HepG2 (cell line): ENCODE results near the gene DNMT1. TPM values are rescaled to one million over a fixed set of nuclear protein-coding genes. Genes with fewer than 3 reads are reported as not detected.

Experiments
- ATAC-seq: fragments of 200-7000 bp; cut with Tn5 transposase; 3 replicates; pipeline ENCODE4 v1.9.1; 2020; ENCODE audit warnings: mild to moderate bottlenecking, moderate library complexity
- BruUV-seq: library from RNA; stranded (reverse); fragments of 400-500 nt; replicated peaks from 2 replicates; lab custom pipeline; 2021; lab: Mats Ljungman, UMichigan
- CTCF ChIA-PET: fragments of 300-600 bp; formaldehyde crosslinking; extraction: SDS; loops from one replicate; lab custom pipeline; 2021; ENCODE audit warnings: low total read pairs, inconsistent platforms, low intra/inter-chr PET ratio; lab: Yijun Ruan, JAX
- POLR2A ChIA-PET: fragments of 350-600 bp; sonication (Branson Sonifier 250); formaldehyde crosslinking; loops from one replicate; lab custom pipeline; 2020; ENCODE audit warnings: antibody characterized with exemption, inconsistent platforms; lab: Yijun Ruan, JAX
- DNase-seq: peaks from one replicate; pipeline ENCODE4 v3.0.0-alpha.2; 2015; ENCODE audit warnings: low spot score
- FAIRE-seq: peaks from 3 replicates; lab custom pipeline; 2011; peaks lifted over from hg19 to GRCh38; lab: Jason Lieb, UNC
- H2AFZ ChIP-seq: one replicate; pipeline ENCODE4 v1.6.1; 2011; ENCODE audit warnings: low read length, inconsistent platforms
- H3K27ac ChIP-seq: fragments of 300-600 bp; 3 replicates; pipeline ENCODE4 v1.8.0; 2011; ENCODE audit warnings: mixed run types, mild to moderate bottlenecking, mixed read lengths, low read length, inconsistent platforms; ENCODE audit not compliant: insufficient read depth; ENCODE audit errors: extremely low read length
- H3K27me3 ChIP-seq, 2 experiments: fragments of 200-600 bp in 1 of 2; 2 replicates in 1 of 2; 3 replicates in 1 of 2; pipeline versions ENCODE4 v1.6.0 to v1.8.0; 2011; ENCODE audit warnings: low read length in 2 of 2, mild to moderate bottlenecking in 2 of 2, moderate library complexity in 2 of 2, inconsistent platforms in 1 of 2; ENCODE audit not compliant: insufficient read depth in 2 of 2, control insufficient read depth in 1 of 2
- H3K36me3 ChIP-seq, 2 experiments: fragments of 200-600 bp in 1 of 2; replicated peaks in 1 of 2; 2 replicates in 1 of 2; 3 replicates in 1 of 2; pipeline versions ENCODE4 v1.5.1 to v1.8.0; 2011; ENCODE audit warnings: low read length in 2 of 2, inconsistent platforms in 1 of 2; ENCODE audit not compliant: insufficient read depth in 2 of 2, control insufficient read depth in 1 of 2
- H3K4me1 ChIP-seq: 2 replicates; pipeline ENCODE4 v1.5.1; 2012; ENCODE audit warnings: low read length, inconsistent platforms; ENCODE audit not compliant: insufficient read depth
- H3K4me2 ChIP-seq: 2 replicates; pipeline ENCODE4 v1.6.0; 2011; ENCODE audit warnings: low read depth, low read length, inconsistent platforms
- H3K4me3 ChIP-seq, 3 experiments: fragments of 200-600 bp in 1 of 3; sonication (generic), shearing (Covaris generic) in 1 of 3; replicated peaks in 1 of 3; 2 replicates each; pipeline ENCODE4 v1.5.1; 2011 to 2016; ENCODE audit warnings: low read length in 3 of 3, inconsistent platforms in 2 of 3, low read depth in 2 of 3, mild to moderate bottlenecking in 2 of 3, control low read depth in 1 of 3, mixed read lengths in 1 of 3; ENCODE audit not compliant: insufficient read depth in 1 of 3
- H3K79me2 ChIP-seq: one replicate; pipeline ENCODE4 v1.6.1; 2011; ENCODE audit warnings: low read length, inconsistent platforms; ENCODE audit not compliant: insufficient read depth
- H3K9ac ChIP-seq: 2 replicates; pipeline ENCODE4 v1.6.0; 2011; ENCODE audit warnings: mild to moderate bottlenecking, low read depth, low read length, inconsistent platforms; ENCODE audit not compliant: insufficient read depth
- H3K9me3 ChIP-seq: 2 replicates; pipeline ENCODE4 v1.5.1; 2012; ENCODE audit warnings: mild to moderate bottlenecking, low read length
- H4K20me1 ChIP-seq: 2 replicates; pipeline ENCODE4 v1.6.0; 2011; ENCODE audit warnings: inconsistent platforms, mild to moderate bottlenecking, low read length, moderate library complexity; ENCODE audit not compliant: insufficient read depth
- DNMT1 ChIP-seq: sonication (generic); formaldehyde crosslinking; IDR thresholded peaks from 2 replicates; pipeline ENCODE4 v1.5.1; 2020; ENCODE audit warnings: mild to moderate bottlenecking, missing genetic modification reagents
- FOXM1 ChIP-seq: sonication (generic); formaldehyde crosslinking; IDR thresholded peaks from 2 replicates; pipeline ENCODE4 v1.5.0; 2020; ENCODE audit warnings: missing genetic modification reagents
- ISL2 ChIP-seq: sonication (generic); formaldehyde crosslinking; IDR thresholded peaks from 2 replicates; pipeline ENCODE4 v1.5.0; 2020; ENCODE audit warnings: missing genetic modification reagents
- KAT2B ChIP-seq: fragments of 150-350 bp; IDR thresholded peaks from 2 replicates; pipeline ENCODE4 v1.6.1; 2014; ENCODE audit warnings: low read depth, low read length, borderline replicate concordance
- KDM2A ChIP-seq: sonication (generic); formaldehyde crosslinking; IDR thresholded peaks from 2 replicates; pipeline ENCODE4 v1.4.0; 2020; ENCODE audit warnings: low read depth, missing genetic modification reagents, borderline replicate concordance
- MAFK ChIP-seq, 2 experiments: IDR thresholded peaks in 1 of 2; conservative IDR thresholded peaks in 1 of 2; 2 replicates each; pipeline ENCODE4 v1.6.1; 2011; ENCODE audit warnings: improper control_type of control experiment in 2 of 2, low read length in 2 of 2
- MTERF4 ChIP-seq: sonication (generic); formaldehyde crosslinking; IDR thresholded peaks from 2 replicates; pipeline ENCODE4 v1.8.0; 2023; ENCODE audit warnings: mild to moderate bottlenecking, missing genetic modification reagents
- NFATC3 ChIP-seq: sonication (generic); formaldehyde crosslinking; IDR thresholded peaks from 2 replicates; pipeline ENCODE4 v1.5.1; 2020; ENCODE audit warnings: mild to moderate bottlenecking, missing genetic modification reagents
- POLR2AphosphoS2 ChIP-seq: IDR thresholded peaks from 2 replicates; pipeline ENCODE4 v1.6.1; 2011; ENCODE audit warnings: low read depth, low read length, improper control_type of control experiment
- PRDM10 ChIP-seq: sonication (generic); formaldehyde crosslinking; IDR thresholded peaks from 2 replicates; pipeline ENCODE4 v1.4.0; 2020; ENCODE audit warnings: low read depth, missing genetic modification reagents
- SAP130 ChIP-seq: IDR thresholded peaks from 2 replicates; pipeline ENCODE4 v1.6.1; 2016; ENCODE audit warnings: low read depth
- SMYD3 ChIP-seq: sonication (generic); formaldehyde crosslinking; IDR thresholded peaks from 2 replicates; pipeline ENCODE4 v1.8.1; 2023; ENCODE audit warnings: mild to moderate bottlenecking, missing genetic modification reagents
- TERF1 ChIP-seq: sonication (generic); formaldehyde crosslinking; IDR thresholded peaks from 2 replicates; pipeline ENCODE4 v1.8.0; 2022; ENCODE audit warnings: mild to moderate bottlenecking, missing genetic modification reagents, moderate library complexity
- THAP8 ChIP-seq: sonication (generic); formaldehyde crosslinking; IDR thresholded peaks from 2 replicates; pipeline ENCODE4 v1.5.1; 2020; ENCODE audit warnings: missing genetic modification reagents, mild to moderate bottlenecking, borderline replicate concordance
- ZIK1 ChIP-seq: sonication (generic); formaldehyde crosslinking; IDR thresholded peaks from 2 replicates; pipeline ENCODE4 v1.5.0; 2020; ENCODE audit warnings: mild to moderate bottlenecking, low read depth, missing genetic modification reagents, borderline replicate concordance
- ZMYM3 ChIP-seq: sonication (generic); formaldehyde crosslinking; IDR thresholded peaks from 2 replicates; pipeline ENCODE4 v1.5.1; 2020; ENCODE audit warnings: mild to moderate bottlenecking, missing genetic modification reagents
- ZNF629 ChIP-seq: sonication (generic); formaldehyde crosslinking; conservative IDR thresholded peaks from 2 replicates; pipeline ENCODE4 v1.5.0; 2020; ENCODE audit warnings: missing genetic modification reagents
- ZNF709 ChIP-seq: sonication (generic); formaldehyde crosslinking; IDR thresholded peaks from 2 replicates; pipeline ENCODE4 v1.5.0; 2020; ENCODE audit warnings: mild to moderate bottlenecking, missing genetic modification reagents
- ZNF720 ChIP-seq: sonication (generic); formaldehyde crosslinking; IDR thresholded peaks from 2 replicates; pipeline ENCODE4 v1.4.0; 2020; ENCODE audit warnings: missing genetic modification reagents
- WGBS: methylation state at CpG from one replicate; pipeline ENCODE4 v1.1.6; 2017; ENCODE audit warnings: low lambda C conversion rate; 5-methylcytosine and 5-hydroxymethylcytosine counted together
- in situ Hi-C: cut with HindIII; loops from 2 replicates; pipeline ENCODE4 v1.10.0; 2017; ENCODE audit warnings: low pct_unique_long_range_greater_than_20kb; ENCODE audit not compliant: extremely low pct_ligation_motif_present
- intact Hi-C: fragments of 100-400 bp; cut with micrococcal nuclease; formaldehyde crosslinking; loops from one replicate; pipeline ENCODE4 v1.10.0; 2022; ENCODE audit not compliant: unreplicated experiment
- polyA plus RNA-seq, 8 experiments: library from polyadenylated mRNA; depleted of rRNA in 3 of 8; stranded (reverse) in 7 of 8; unstranded in 1 of 8; fragments of >200 nt; fragmentation: Illumina TruSeq in 4 of 8; extraction: Trizol in 4 of 8; gene quantifications; 2 replicates each; pipeline versions ENCODE4 v1.2.1 to v1.2.3, GENCODE V29; 2011 to 2016; ENCODE audit warnings: low read depth in 4 of 8, missing spikeins in 1 of 8, mixed read lengths in 1 of 8; ENCODE audit not compliant: insufficient read depth in 1 of 8
- total RNA-seq, 5 experiments: library from RNA; depleted of rRNA; stranded (reverse); fragments of >200 nt; fragmentation: Illumina TruSeq; extraction: Trizol; gene quantifications; 2 replicates each; pipeline ENCODE4 v1.2.3, GENCODE V29; 2016; ENCODE audit warnings: low read depth in 1 of 5

DNMT1 gene
- total and polyA plus RNA-seq, 2 of the 13 experiments (the other 11 are each of a cell fraction or from before 2014, with no cell fraction given), result 31.2 to 91.1 TPM

GRCh38 chr19:10113964-10114650 lies 80.6 kb downstream of the DNMT1 start:
- peaks cover 24% of the 10 kb centered on the region for H3K4me1 ChIP-seq
- intact Hi-C loops (no loop called here), in situ Hi-C loops (no loop called here)
- no peak overlapping the region for H3K4me3 ChIP-seq
- BruUV-seq, result no TSS peak
- H3K9me3 ChIP-seq, result no peaks in the 10 kb centered on the region
- POLR2A ChIA-PET, result interaction anchor here (0.8 to 2.4 kb wide), 3 partner anchors 8 to 92 kb away, joined by 3 to 10 read pairs (median 4); partner anchors contain the start of gene PPAN
- H3K79me2 ChIP-seq, result peaks cover 9% of the 10 kb centered on the region
- FAIRE-seq, result no peak
- no peak overlapping the region for H3K27ac ChIP-seq
- no peak overlapping the region for H3K4me2 ChIP-seq
- no peaks in the 10 kb centered on the region; a peak in 1 of 5 replicates for H3K27me3 ChIP-seq
- ATAC-seq, result peak; percentile 16
- no peak overlapping the region for H3K9ac ChIP-seq
- H2AFZ ChIP-seq, result no peak overlapping the region
- WGBS, result 98% methylated on average over 14 of the region's 43 CpGs
- DNase-seq, result no peak
- CTCF ChIA-PET, result no interaction called here
- peaks cover 13% of the 10 kb centered on the region; the same call in 1 of the 2 replicates for H4K20me1 ChIP-seq
- H3K36me3 ChIP-seq, result peaks cover 36 to 58% of the 10 kb centered on the region in 2 experiments
- TF ChIP-seq TERF1 (CRISPR knock-in tag), result no peak
- TF ChIP-seq SAP130, result no peak
- TF ChIP-seq NFATC3, result no peak
- no peak for TF ChIP-seq ZMYM3
- no peak for TF ChIP-seq THAP8 (CRISPR knock-in tag)
- no peak for TF ChIP-seq PRDM10 (CRISPR knock-in tag)
- TF ChIP-seq ZNF720 (CRISPR knock-in tag), result no peak
- 0 out of 2 replicates have a peak, but pooled peaks have one; percentile 19 for TF ChIP-seq DNMT1
- TF ChIP-seq ZNF629 (CRISPR knock-in tag), result no peak
- no peak for TF ChIP-seq SMYD3 (CRISPR knock-in tag)
- no peak for TF ChIP-seq KAT2B
- no peak for TF ChIP-seq ZNF709
- TF ChIP-seq KDM2A (CRISPR knock-in tag), result peak; percentile 10; the same call in 1 of the 2 replicates
- no peak for TF ChIP-seq MAFK (conservative IDR thresholded peaks at IDR 0.05 in 1 of 2, IDR thresholded peaks at IDR 0.05 in 1 of 2; ENCODE audit: low read length in 2 of 2)
- TF ChIP-seq ISL2 (CRISPR knock-in tag), result no peak
- TF ChIP-seq MTERF4 (CRISPR knock-in tag), result no peak
- no peak for TF ChIP-seq ZIK1 (CRISPR knock-in tag)
- no peak for TF ChIP-seq FOXM1 (CRISPR knock-in tag)
- TF ChIP-seq POLR2AphosphoS2, result no peak
